ENCODE data around the gene CA11.

CA11 gene

DNA sequence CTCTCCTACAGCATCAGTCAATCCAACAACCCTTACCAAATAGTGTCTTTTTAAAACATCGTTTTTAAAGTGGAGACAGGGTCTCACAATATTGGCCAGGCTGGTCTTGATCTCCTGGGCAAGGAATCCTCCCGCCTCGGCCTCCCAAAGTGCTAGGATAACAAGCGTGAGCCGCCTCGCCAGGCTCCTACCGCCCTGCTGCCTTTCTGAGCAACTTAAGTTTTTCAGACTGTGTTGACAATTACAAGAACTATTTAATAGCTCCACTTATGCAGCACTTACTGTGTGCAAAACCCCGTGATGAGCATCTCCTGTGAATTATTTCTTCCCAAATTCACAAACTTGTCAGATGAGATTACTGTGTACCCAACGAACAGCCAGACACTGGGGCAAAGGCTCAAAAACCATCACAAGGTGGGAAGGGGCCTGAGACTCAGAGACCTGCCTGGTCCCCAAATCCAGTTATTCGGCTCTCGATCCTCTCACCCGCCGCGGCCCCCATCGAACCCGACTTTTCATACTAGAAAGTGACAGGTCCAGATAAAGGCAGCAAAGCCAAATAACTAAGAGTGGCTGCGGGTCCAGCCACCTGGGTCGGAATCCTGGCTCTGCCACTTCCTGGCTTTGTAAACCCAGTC, 27.6 kb downstream of the CA11 start:
- DNase-seq: no peak
- in situ Hi-C loops (cut with MboI; ENCODE audit: low pct_unique_long_range_greater_than_20kb, low sequenced_read_pairs): no loop called here

DNA sequence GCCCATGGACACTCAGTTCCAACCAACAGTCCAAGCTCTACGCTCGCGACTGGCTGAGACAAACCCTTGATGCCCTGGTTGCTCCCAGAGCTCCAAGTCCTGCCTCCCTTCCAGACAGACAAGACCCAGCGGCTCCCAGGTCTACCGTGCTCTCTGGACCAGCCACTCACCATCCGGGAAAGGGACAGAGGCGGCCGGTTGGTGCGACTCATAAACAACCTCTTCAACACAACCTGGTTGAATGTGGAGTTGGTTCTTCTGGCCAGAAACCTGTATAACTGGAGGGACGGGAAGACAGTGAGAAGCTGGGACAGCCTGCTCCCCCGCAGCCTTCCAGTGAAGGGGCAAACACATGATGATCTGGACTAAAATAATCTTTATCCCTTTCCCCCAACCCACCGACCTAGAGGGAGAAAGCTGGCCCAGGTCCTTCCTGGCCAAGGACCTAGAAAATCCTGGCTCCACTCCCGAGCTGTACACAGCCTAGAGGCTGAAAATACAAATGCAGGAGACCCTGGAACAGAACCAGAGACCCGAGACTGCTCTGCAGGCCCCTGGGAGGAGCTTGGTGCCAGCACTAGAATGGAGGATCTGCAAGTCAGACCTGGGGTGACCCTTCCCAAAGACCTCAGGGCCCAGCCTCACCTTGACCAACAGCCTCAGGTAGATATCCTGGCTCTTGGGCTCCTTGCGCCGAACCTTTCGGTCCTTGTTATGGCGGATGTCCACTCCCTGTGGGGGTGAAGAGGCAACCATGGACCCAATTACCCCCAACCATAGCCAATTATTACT, 28.6 kb downstream of the CA11 start:
- no peak for DNase-seq
- in situ Hi-C loops (cut with MboI; ENCODE audit: low pct_unique_long_range_greater_than_20kb, low sequenced_read_pairs): no loop called here

GRCh38 chr19:48616491-48617056, 29.4 kb downstream of the CA11 start:
- in situ Hi-C loops (cut with MboI; ENCODE audit: low pct_unique_long_range_greater_than_20kb, low sequenced_read_pairs): no loop called here
- DNase-seq: no peak

DNA sequence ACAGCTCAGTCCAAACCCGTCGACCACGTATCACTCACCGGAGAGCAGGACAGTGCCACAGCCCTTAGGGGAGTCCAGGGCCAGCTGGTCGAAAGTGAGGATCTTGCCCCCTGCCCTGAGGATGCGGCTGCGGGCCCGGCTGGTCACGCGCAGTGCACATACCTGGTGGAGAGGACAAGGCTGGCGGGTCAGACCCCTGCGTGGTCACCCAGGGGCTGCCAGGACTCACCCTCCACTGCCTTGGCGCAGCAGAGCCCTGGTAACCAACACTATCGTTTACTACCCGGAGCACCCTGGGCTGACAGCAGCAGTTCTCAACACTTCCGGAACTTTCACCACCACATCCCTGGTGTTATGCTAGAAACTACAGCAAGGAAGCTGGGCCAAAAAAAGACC, 29.9 kb downstream of the CA11 start:
- in situ Hi-C loops (cut with MboI; ENCODE audit: low pct_unique_long_range_greater_than_20kb, low sequenced_read_pairs): no loop called here
- no peak for DNase-seq

- in situ Hi-C loops (cut with MboI; ENCODE audit: low pct_unique_long_range_greater_than_20kb, low sequenced_read_pairs): no loop called here
- no peak for DNase-seq
Measured at GRCh38 chr19:48615231-48616040, 30.6 kb downstream of the CA11 start.

GRCh38 chr19:48614436-48615230, 31.4 kb downstream of the CA11 start, which contains the start of gene FAM83E:
FAM83E (minus strand) TSS chr19:48615076; CDS start chr19:48613372, 1,704 bp downstream.
- in situ Hi-C loops (cut with MboI; ENCODE audit: low pct_unique_long_range_greater_than_20kb, low sequenced_read_pairs): no loop called here
- no peak for DNase-seq

- DNase-seq: peak; percentile 41
- in situ Hi-C loops (cut with MboI; ENCODE audit: low pct_unique_long_range_greater_than_20kb, low sequenced_read_pairs): no loop called here
Measured at GRCh38 chr19:48613852-48614435, 32.0 kb downstream of the CA11 start.

- DNase-seq: peak; percentile 21
- in situ Hi-C loops (cut with MboI; ENCODE audit: low pct_unique_long_range_greater_than_20kb, low sequenced_read_pairs): no loop called here
Measured at GRCh38 chr19:48613024-48613851, 32.7 kb downstream of the CA11 start.

GRCh38 chr19:48611872-48612271, 34.1 kb downstream of the CA11 start:
- in situ Hi-C loops (cut with MboI; ENCODE audit: low pct_unique_long_range_greater_than_20kb, low sequenced_read_pairs): no loop called here
- no peak for DNase-seq

- in situ Hi-C loops (cut with MboI; ENCODE audit: low pct_unique_long_range_greater_than_20kb, low sequenced_read_pairs): no loop called here
Measured at GRCh38 chr19:48609571-48610108, 36.3 kb downstream of the CA11 start.

DNA sequence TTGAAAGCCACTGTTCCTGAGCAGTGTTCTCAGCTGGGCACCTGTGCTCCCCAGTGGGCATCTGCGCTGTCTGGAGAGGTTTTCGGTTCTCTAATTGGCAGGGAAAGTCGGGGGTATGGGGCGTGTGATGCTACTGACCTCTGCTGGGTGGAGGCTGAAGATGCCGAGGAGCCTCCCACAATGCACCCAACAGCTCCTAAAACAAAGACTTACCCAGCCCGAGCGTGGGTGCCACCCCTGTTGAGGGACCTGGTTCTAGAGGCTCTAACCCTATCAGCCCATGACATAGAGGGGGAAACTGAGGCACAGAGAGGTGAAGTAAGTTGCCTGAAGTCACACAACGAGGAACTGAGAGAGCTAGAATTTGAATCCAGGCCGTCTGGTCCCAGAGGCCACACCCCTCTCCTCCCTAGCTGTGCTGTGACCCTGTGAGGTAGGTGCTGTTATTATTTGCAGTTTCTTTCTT, 37.2 kb downstream of the CA11 start:
- in situ Hi-C loops (cut with MboI; ENCODE audit: low pct_unique_long_range_greater_than_20kb, low sequenced_read_pairs): no loop called here
- peak; percentile 83 for DNase-seq

More at GRCh38 chr19:48609571-48610108, 36.3 kb downstream of the CA11 start:
- no peak for DNase-seq

GRCh38 chr19:48607359-48607755, 38.6 kb downstream of the CA11 start:
- in situ Hi-C loops (cut with MboI; ENCODE audit: low pct_unique_long_range_greater_than_20kb, low sequenced_read_pairs): no loop called here
- no peak for DNase-seq

DNA sequence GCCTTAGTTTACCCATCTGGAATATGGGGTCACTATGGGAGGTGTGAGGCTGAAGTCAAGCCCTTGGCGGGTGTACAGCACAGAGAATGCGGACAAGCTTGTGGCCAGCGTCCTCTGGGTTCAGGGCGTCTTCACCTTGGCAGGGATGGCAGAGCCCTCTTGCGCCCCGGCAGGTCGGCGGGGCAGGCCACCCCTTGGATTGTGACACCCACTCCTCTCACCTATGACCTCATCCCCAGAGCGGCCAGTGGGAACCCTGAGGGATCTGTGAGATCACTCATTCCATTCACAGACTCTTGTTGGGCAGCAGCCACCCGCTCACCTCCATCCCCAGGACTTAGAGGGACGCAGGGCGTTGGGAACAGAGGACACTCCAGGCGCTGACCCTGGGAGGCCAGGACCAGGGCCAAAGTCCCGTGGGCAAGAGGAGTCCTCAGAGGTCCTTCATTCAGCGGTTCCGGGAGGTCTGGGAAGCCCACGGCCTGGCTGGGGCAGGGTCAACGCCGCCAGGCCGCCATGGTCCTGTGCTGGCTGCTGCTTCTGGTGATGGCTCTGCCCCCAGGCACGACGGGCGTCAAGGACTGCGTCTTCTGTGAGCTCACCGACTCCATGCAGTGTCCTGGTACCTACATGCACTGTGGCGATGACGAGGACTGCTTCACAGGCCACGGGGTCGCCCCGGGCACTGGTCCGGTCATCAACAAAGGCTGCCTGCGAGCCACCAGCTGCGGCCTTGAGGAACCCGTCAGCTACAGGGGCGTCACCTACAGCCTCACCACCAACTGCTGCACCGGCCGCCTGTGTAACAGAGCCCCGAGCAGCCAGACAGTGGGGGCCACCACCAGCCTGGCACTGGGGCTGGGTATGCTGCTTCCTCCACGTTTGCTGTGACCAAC, 39.3 kb downstream of the CA11 start, which contains the start of gene SPACA4:
SPACA4 (plus strand) TSS at position 280 of the 896 bp plus-strand sequence; CDS start at position 517, 237 bp downstream.
- no peak for DNase-seq
- in situ Hi-C loops (cut with MboI; ENCODE audit: low pct_unique_long_range_greater_than_20kb, low sequenced_read_pairs): no loop called here

GRCh38 chr19:48603850-48604249, 42.1 kb downstream of the CA11 start:
- in situ Hi-C loops (cut with MboI; ENCODE audit: low pct_unique_long_range_greater_than_20kb, low sequenced_read_pairs): no loop called here
- no peak for DNase-seq

- in situ Hi-C loops (cut with MboI; ENCODE audit: low pct_unique_long_range_greater_than_20kb, low sequenced_read_pairs): no loop called here
- no peak for DNase-seq
Measured at GRCh38 chr19:48603449-48603848, 42.5 kb downstream of the CA11 start.

GRCh38 chr19:48603001-48603400, 43.0 kb downstream of the CA11 start:
- no peak for DNase-seq
- in situ Hi-C loops (cut with MboI; ENCODE audit: low pct_unique_long_range_greater_than_20kb, low sequenced_read_pairs): no loop called here
